Trophoblast cell (in vitro differentiated cells and primary cell): ENCODE data around the gene PIH1D2.
"Not testable (repeated sequence)": the region's sequence is repeated elsewhere in the genome, so short reads cannot be mapped to it uniquely, and the experiment has no call there.

Source experiments
- DNase-seq, 2 donors: peaks; one replicate each; pipeline ENCODE4 v3.0.0-alpha.2; 2016
- H2AFZ ChIP-seq: 2 replicates; pipeline ENCODE4 v1.6.1; 2013; ENCODE audit warnings: low read length, moderate library complexity, mild to moderate bottlenecking; ENCODE audit not compliant: insufficient read depth, poor library complexity
- H2AK5ac ChIP-seq: 2 replicates; pipeline ENCODE4 v1.6.1; 2013; ENCODE audit warnings: mild to moderate bottlenecking, low read length
- H2BK120ac ChIP-seq: 2 replicates; pipeline ENCODE4 v1.6.1; 2013; ENCODE audit warnings: low read length, mild to moderate bottlenecking, moderate library complexity; ENCODE audit not compliant: insufficient read depth, poor library complexity
- H2BK12ac ChIP-seq: 2 replicates; pipeline ENCODE4 v1.6.1; 2013; ENCODE audit warnings: mild to moderate bottlenecking, low read length, moderate library complexity
- H2BK5ac ChIP-seq: 2 replicates; pipeline ENCODE4 v1.6.1; 2013; ENCODE audit warnings: low read length, low read depth, moderate library complexity, mild to moderate bottlenecking; ENCODE audit not compliant: poor library complexity
- H3K14ac ChIP-seq: 2 replicates; pipeline ENCODE4 v1.6.1; 2013; ENCODE audit warnings: mild to moderate bottlenecking, low read length
- H3K18ac ChIP-seq: 2 replicates; pipeline ENCODE4 v1.6.1; 2013; ENCODE audit warnings: mild to moderate bottlenecking, low read length
- H3K23ac ChIP-seq: 2 replicates; pipeline ENCODE4 v1.6.1; 2013; ENCODE audit warnings: low read length
- H3K27ac ChIP-seq: 2 replicates; pipeline ENCODE4 v1.5.1; 2013; ENCODE audit warnings: low read depth, mild to moderate bottlenecking, inconsistent platforms, low read length, moderate library complexity
- H3K27me3 ChIP-seq: 2 replicates; pipeline ENCODE4 v1.6.1; 2013; ENCODE audit warnings: inconsistent platforms, mild to moderate bottlenecking, low read length, moderate library complexity; ENCODE audit not compliant: insufficient read depth
- H3K36me3 ChIP-seq, 2 experiments: 1 replicate in 1 of 2; 2 replicates in 1 of 2; pipeline ENCODE4 v1.6.1; 2013; ENCODE audit warnings: low read length in 2 of 2, mild to moderate bottlenecking in 2 of 2, moderate library complexity in 1 of 2; ENCODE audit not compliant: insufficient read depth in 2 of 2, control insufficient read depth in 1 of 2
- H3K4ac ChIP-seq: 2 replicates; pipeline ENCODE4 v1.6.1; 2013; ENCODE audit warnings: low read depth, mild to moderate bottlenecking, low read length, moderate library complexity
- H3K4me1 ChIP-seq, 2 experiments: 1 replicate in 1 of 2; 2 replicates in 1 of 2; pipeline ENCODE4 v1.6.1; 2013; ENCODE audit warnings: low read length in 2 of 2, mild to moderate bottlenecking in 2 of 2, moderate library complexity in 1 of 2; ENCODE audit not compliant: insufficient read depth in 2 of 2, control insufficient read depth in 1 of 2
- H3K4me2 ChIP-seq: 2 replicates; pipeline ENCODE4 v1.6.1; 2013; ENCODE audit warnings: inconsistent platforms, mild to moderate bottlenecking, low read length, moderate library complexity
- H3K4me3 ChIP-seq: 2 replicates; pipeline ENCODE4 v1.5.1; 2013; ENCODE audit warnings: mild to moderate bottlenecking, low read depth, low read length, inconsistent platforms
- H3K79me1 ChIP-seq: one replicate; pipeline ENCODE4 v1.6.1; 2013; ENCODE audit warnings: low read length
- H3K79me2 ChIP-seq: 2 replicates; pipeline ENCODE4 v1.6.1; 2013; ENCODE audit warnings: low read length, mild to moderate bottlenecking; ENCODE audit not compliant: control insufficient read depth, insufficient read depth, poor library complexity
- H3K9ac ChIP-seq: 2 replicates; pipeline ENCODE4 v1.6.1; 2013; ENCODE audit warnings: mild to moderate bottlenecking, low read length
- H3K9me3 ChIP-seq: 2 replicates; pipeline ENCODE4 v1.6.1; 2013; ENCODE audit warnings: low read depth, mild to moderate bottlenecking, control low read depth, inconsistent platforms, low read length; ENCODE audit not compliant: insufficient read depth
- H4K12ac ChIP-seq: 2 replicates; pipeline ENCODE4 v1.6.1; 2013; ENCODE audit warnings: low read depth, mild to moderate bottlenecking, low read length, moderate library complexity
- H4K8ac ChIP-seq: 2 replicates; pipeline ENCODE4 v1.6.1; 2013; ENCODE audit warnings: low read depth, mild to moderate bottlenecking, low read length, moderate library complexity
- H4K91ac ChIP-seq: one replicate; pipeline ENCODE4 v1.6.1; 2013; ENCODE audit warnings: low read depth, mild to moderate bottlenecking, low read length, moderate library complexity
- WGBS: extraction: QIAGEN DNeasy Blood & Tissue Kit; methylation state at CpG from one replicate; pipeline ENCODE4 v1.1.7; 2013; ENCODE audit warnings: missing lambda C conversion rate; ENCODE audit not compliant: insufficient read length, insufficient coverage; ENCODE audit errors: extremely low coverage; 5-methylcytosine and 5-hydroxymethylcytosine counted together

Gene PIH1D2

DNA sequence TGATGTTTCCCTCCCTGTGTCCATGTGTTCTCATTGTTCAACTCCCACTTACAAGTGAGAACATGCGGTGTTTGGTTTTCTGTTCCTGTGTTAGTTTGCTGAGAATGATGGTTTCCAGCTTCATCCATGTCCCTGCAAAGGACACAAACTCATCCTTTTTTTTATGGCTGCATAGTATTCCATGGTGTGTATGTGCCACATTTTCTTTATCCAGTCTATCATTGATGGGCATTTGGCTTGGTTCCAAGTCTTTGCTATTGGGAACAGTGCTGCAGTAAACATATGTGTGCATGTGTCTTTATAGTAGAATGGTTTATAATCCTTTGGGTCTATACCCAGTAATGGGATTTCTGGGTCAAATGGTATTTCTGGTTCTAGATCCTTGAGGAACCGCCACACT, 27.2 kb downstream of the PIH1D2 start:
- not testable (repeated sequence) for H2BK12ac ChIP-seq, DNase-seq, H2BK5ac ChIP-seq, H2AFZ ChIP-seq, H3K79me1 ChIP-seq, H2BK120ac ChIP-seq, H3K14ac ChIP-seq, H3K9me3 ChIP-seq, H3K23ac ChIP-seq, H3K4me2 ChIP-seq, H4K8ac ChIP-seq, H4K12ac ChIP-seq, H3K4me3 ChIP-seq, H2AK5ac ChIP-seq, H3K79me2 ChIP-seq, H3K4ac ChIP-seq, H3K18ac ChIP-seq, H3K27me3 ChIP-seq, H3K27ac ChIP-seq, H3K4me1 ChIP-seq, H4K91ac ChIP-seq, H3K9ac ChIP-seq
- H3K36me3 ChIP-seq, result peaks cover 14 to 15% of the 10 kb centered on the region in 2 experiments
- no CpG with 5 or more reads among the region's 2 CpGs for WGBS

- Histone ChIP-seq H2BK5ac (no peak overlapping the region), H4K12ac (no peak overlapping the region), H3K4me2 (no peak overlapping the region), H2AK5ac (no peak overlapping the region), H3K79me2 (no peaks in the 10 kb centered on the region), H4K91ac (no peak overlapping the region), H3K14ac (no peak overlapping the region), H3K9ac (no peak overlapping the region), H3K9me3 (no peaks in the 10 kb centered on the region), H3K4me3 (no peak overlapping the region), H3K4ac (no peak overlapping the region), H3K4me1 (no peaks in the 10 kb centered on the region), H3K79me1 (no peaks in the 10 kb centered on the region), H3K27me3 (no peaks in the 10 kb centered on the region), H2AFZ (no peak overlapping the region), H4K8ac (no peak overlapping the region), H2BK120ac (no peak overlapping the region), H3K27ac (no peak overlapping the region), H3K18ac (no peak overlapping the region), H3K36me3 (peaks cover 12 to 13% of the 10 kb centered on the region in 2 experiments), H3K23ac (no peak overlapping the region), H2BK12ac (no peak overlapping the region)
- no peak for DNase-seq
- no CpG with 5 or more reads among the region's 4 CpGs for WGBS
Measured at GRCh38 chr11:112044961-112045360, 28.9 kb downstream of the PIH1D2 start.

GRCh38 chr11:112042961-112043304, 30.9 kb downstream of the PIH1D2 start:
- Histone ChIP-seq H2BK12ac (no peak overlapping the region), H3K4me1 (no peaks in the 10 kb centered on the region), H4K12ac (no peak overlapping the region), H2AFZ (no peak overlapping the region), H3K27me3 (no peaks in the 10 kb centered on the region), H2BK5ac (no peak overlapping the region), H3K18ac (no peak overlapping the region), H3K4me3 (no peak overlapping the region), H4K8ac (no peak overlapping the region), H2BK120ac (no peak overlapping the region), H3K9me3 (no peaks in the 10 kb centered on the region), H3K79me2 (no peaks in the 10 kb centered on the region), H3K27ac (no peak overlapping the region), H3K9ac (no peak overlapping the region), H3K14ac (no peak overlapping the region), H4K91ac (no peak overlapping the region), H3K79me1 (no peaks in the 10 kb centered on the region), H3K36me3 (peaks cover 14 to 15% of the 10 kb centered on the region in 2 experiments), H3K4ac (no peak overlapping the region), H3K4me2 (no peak overlapping the region), H3K23ac (no peak overlapping the region), H2AK5ac (no peak overlapping the region)
- no peak for DNase-seq
- WGBS, result no CpG with 5 or more reads among the region's 2 CpGs

DNA sequence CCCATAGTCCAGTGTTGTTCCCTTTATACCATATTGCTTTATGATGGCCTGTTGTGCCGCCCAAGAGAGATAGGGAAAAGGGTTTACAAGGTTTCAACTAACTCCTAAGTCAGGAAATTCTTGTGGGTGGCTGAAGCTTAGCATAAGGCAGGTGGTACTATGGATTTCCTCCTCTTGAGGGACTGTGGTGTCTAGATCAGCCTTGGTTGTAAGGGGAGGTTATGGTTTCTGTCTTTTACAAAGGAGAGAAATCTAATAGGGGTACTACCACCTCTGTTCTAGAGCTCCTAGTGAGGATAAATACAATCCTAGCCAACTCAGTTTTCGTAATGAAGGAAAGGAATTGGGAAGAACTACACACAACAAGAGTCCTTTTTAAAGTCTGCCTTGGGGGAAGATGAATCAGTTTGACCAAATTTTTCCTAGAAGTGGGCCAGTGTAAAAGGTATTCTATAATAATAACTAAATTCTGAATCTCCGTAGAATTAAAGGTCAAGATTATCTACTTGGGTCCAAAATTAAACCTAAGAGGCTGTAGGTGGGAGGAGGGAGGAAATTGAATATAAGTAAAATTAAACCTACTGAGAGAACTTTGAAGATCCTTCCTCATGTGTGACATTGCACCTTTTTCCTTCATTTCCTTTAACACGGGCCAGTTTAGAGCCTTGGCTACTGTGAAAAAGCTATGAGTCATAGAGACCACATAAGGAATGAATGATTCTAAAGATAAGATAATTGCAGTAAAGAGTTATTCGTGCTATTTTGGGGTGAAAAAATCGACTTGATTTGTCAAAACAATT, 31.5 kb downstream of the PIH1D2 start:
- no peaks in the 10 kb centered on the region for H3K79me2 ChIP-seq
- no peak overlapping the region for H3K4me2 ChIP-seq
- no peak overlapping the region for H3K27ac ChIP-seq
- no peak overlapping the region for H4K12ac ChIP-seq
- H2AK5ac ChIP-seq, result no peak overlapping the region
- H3K23ac ChIP-seq, result no peak overlapping the region
- H2BK5ac ChIP-seq, result no peak overlapping the region
- DNase-seq, result peak in 1 of 2 donors; percentile 52
- no peak overlapping the region for H2BK12ac ChIP-seq
- H4K8ac ChIP-seq, result no peak overlapping the region
- H4K91ac ChIP-seq, result no peak overlapping the region
- no peak overlapping the region for H3K9ac ChIP-seq
- H3K4ac ChIP-seq, result no peak overlapping the region
- no peaks in the 10 kb centered on the region for H3K9me3 ChIP-seq
- H2BK120ac ChIP-seq, result no peak overlapping the region
- H2AFZ ChIP-seq, result no peak overlapping the region
- no peak overlapping the region for H3K18ac ChIP-seq
- H3K79me1 ChIP-seq, result no peaks in the 10 kb centered on the region
- no peaks in the 10 kb centered on the region for H3K27me3 ChIP-seq
- no peak overlapping the region for H3K4me3 ChIP-seq
- H3K36me3 ChIP-seq, result peaks cover 14 to 17% of the 10 kb centered on the region in 2 experiments
- no peak overlapping the region for H3K14ac ChIP-seq
- no CpG with 5 or more reads among the region's 6 CpGs for WGBS
- H3K4me1 ChIP-seq, result no peaks in the 10 kb centered on the region
